GM18873 (cell line): ENCODE data around the gene PLXNB2.

ENCODE experiments used
- ATAC-seq: cut with Tn5 transposase; IDR thresholded peaks from one replicate; pipeline ENCODE4 v1.9.1; 2021; ENCODE audit warnings: mild to moderate bottlenecking, moderate library complexity, moderate number of reproducible peaks; ENCODE audit not compliant: unreplicated experiment, low FRiP score

Gene PLXNB2

GRCh38 chr22:50255099-50255498 lies 52.3 kb downstream of the PLXNB2 start:
- ATAC-seq: no peak

- ATAC-seq: no peak
Observed at GRCh38 chr22:50253941-50254340, 53.5 kb downstream of the PLXNB2 start.

- no peak for ATAC-seq
Observed at GRCh38 chr22:50253046-50253915, 54.2 kb downstream of the PLXNB2 start.

- ATAC-seq: no peak
Observed at GRCh38 chr22:50252082-50253045, 55.1 kb downstream of the PLXNB2 start.

GRCh38 chr22:50251477-50252081 lies 55.9 kb downstream of the PLXNB2 start:
- no peak for ATAC-seq

GRCh38 chr22:50250555-50251476 lies 56.6 kb downstream of the PLXNB2 start, which contains the start of gene HDAC10:
Gene HDAC10 (minus strand): TSS chr22:50251265. CDS start chr22:50251032, 233 bp downstream.
- no peak for ATAC-seq

GRCh38 chr22:50250249-50250554 lies 57.2 kb downstream of the PLXNB2 start:
- ATAC-seq: no peak

- ATAC-seq: no peak
Observed at GRCh38 chr22:50249341-50250248, 57.9 kb downstream of the PLXNB2 start.

GRCh38 chr22:50248196-50249081 lies 59.0 kb downstream of the PLXNB2 start:
- ATAC-seq: no peak

GRCh38 chr22:50247748-50248147 lies 59.7 kb downstream of the PLXNB2 start:
- no peak for ATAC-seq

- no peak for ATAC-seq
Observed at GRCh38 chr22:50246242-50247175, 60.9 kb downstream of the PLXNB2 start.

- no peak for ATAC-seq
Observed at GRCh38 chr22:50245214-50246072, 62.0 kb downstream of the PLXNB2 start.

GRCh38 chr22:50244420-50245213 lies 62.8 kb downstream of the PLXNB2 start, which contains the start of gene TUBGCP6:
Gene TUBGCP6 (minus strand): TSS chr22:50245023. CDS start chr22:50244459, 564 bp downstream.
- no peak for ATAC-seq

GRCh38 chr22:50243685-50244419 lies 63.6 kb downstream of the PLXNB2 start:
- ATAC-seq: no peak
